ENCODE measurements around the gene CCDC32. TPM values are rescaled to one million over a fixed set of nuclear protein-coding genes. Genes with fewer than 3 reads are reported as not detected.
A peak's percentile ranks its signal among the peaks of the same experiment; 100 is the strongest.

Gene CCDC32
- total and polyA plus RNA-seq, 2 of the 13 experiments (the other 11 are each of a cell fraction or from before 2014, with no cell fraction given) = 10.8 to 23.2 TPM

DNA sequence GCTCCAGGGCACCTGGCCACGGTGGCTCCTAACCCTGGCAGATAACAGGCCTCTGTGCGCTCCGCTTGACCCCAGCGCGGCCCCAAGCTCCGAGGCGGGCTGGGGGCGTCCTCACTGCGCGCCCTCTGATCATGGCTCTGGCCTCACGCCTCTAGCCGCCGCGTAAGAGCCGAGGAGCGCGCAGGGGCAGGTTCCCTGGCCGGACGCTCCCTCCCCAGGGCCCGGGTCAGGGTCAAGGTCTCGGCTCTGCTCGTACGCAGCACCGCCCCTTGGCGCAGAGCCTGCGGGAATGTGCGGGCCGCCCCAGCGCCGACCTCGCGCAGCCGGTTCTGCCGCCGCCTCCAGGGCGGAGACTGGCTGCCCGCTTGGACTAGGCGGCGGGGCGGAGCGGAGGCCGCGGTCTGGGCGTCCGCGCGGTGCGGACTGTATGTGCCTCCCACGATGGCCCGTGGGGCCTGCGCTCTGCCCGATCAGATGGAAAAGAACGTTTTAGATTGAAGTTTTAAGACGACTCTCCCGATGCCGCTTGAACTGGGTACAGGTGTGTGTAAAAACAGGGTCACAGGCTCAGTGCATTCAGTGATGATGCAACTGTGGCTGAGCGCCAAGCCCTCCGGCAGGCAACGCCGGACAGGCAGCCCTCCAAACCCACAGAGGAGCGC is 53.2 kb downstream of the CCDC32 start (continued):
- no peak for TF ChIP-seq GRHL1 (CRISPR knock-in tag; conservative IDR thresholded peaks at IDR 0.05)
- TF ChIP-seq ASH2L (IDR thresholded peaks at IDR 0.05; ENCODE audit: insufficient read length, low read depth, low read length) = no peak
- TF ChIP-seq, protein P1, sequence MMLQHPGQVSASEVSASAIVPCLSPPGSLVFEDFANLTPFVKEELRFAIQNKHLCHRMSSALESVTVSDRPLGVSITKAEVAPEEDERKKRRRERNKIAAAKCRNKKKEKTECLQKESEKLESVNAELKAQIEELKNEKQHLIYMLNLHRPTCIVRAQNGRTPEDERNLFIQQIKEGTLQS (CRISPR knock-in tag; IDR thresholded peaks at IDR 0.05) = peak; percentile 83
- TF ChIP-seq, protein P2, sequence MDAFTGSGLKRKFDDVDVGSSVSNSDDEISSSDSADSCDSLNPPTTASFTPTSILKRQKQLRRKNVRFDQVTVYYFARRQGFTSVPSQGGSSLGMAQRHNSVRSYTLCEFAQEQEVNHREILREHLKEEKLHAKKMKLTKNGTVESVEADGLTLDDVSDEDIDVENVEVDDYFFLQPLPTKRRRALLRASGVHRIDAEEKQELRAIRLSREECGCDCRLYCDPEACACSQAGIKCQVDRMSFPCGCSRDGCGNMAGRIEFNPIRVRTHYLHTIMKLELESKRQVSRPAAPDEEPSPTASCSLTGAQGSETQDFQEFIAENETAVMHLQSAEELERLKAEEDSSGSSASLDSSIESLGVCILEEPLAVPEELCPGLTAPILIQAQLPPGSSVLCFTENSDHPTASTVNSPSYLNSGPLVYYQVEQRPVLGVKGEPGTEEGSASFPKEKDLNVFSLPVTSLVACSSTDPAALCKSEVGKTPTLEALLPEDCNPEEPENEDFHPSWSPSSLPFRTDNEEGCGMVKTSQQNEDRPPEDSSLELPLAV (CRISPR knock-in tag; conservative IDR thresholded peaks at IDR 0.05; ENCODE audit: low read depth) = no peak
- no peak; the same call in 1 of the 2 replicates for TF ChIP-seq ZNF878 (CRISPR knock-in tag; IDR thresholded peaks at IDR 0.05)
- TF ChIP-seq NR2F6 (IDR thresholded peaks at IDR 0.05) = peak; percentile 80
- peak; percentile 99 for TF ChIP-seq NR2F6 (CRISPR knock-in tag; IDR thresholded peaks at IDR 0.05)
- no peak for TF ChIP-seq ZNF660 (CRISPR knock-in tag; IDR thresholded peaks at IDR 0.05; ENCODE audit: borderline replicate concordance, low read depth)
- TF ChIP-seq DPF2 (CRISPR knock-in tag; IDR thresholded peaks at IDR 0.05; ENCODE audit: borderline replicate concordance, low read depth) = peak; percentile 62; the same call in 1 of the 2 replicates
- no peak for TF ChIP-seq PHF20 (CRISPR knock-in tag; IDR thresholded peaks at IDR 0.05)
- TF ChIP-seq ZNF646 (CRISPR knock-in tag; IDR thresholded peaks at IDR 0.05) = no peak
- no peak for TF ChIP-seq ZBTB8A (CRISPR knock-in tag; IDR thresholded peaks at IDR 0.05; ENCODE audit: borderline replicate concordance, low read depth)
- peak; percentile 57; the same call in 1 of the 2 replicates for TF ChIP-seq CBFB (CRISPR knock-in tag; IDR thresholded peaks at IDR 0.05)
- no peak for TF ChIP-seq HBP1 (CRISPR knock-in tag; IDR thresholded peaks at IDR 0.05; ENCODE audit: low read depth)
- TF ChIP-seq ZNF12 (CRISPR knock-in tag; IDR thresholded peaks at IDR 0.05) = no peak
- peak; percentile 70; the same call in 1 of the 2 replicates for TF ChIP-seq MAX (IDR thresholded peaks at IDR 0.05)
- TF ChIP-seq ZNF780A (CRISPR knock-in tag; IDR thresholded peaks at IDR 0.05) = no peak
- no peak for TF ChIP-seq NFRKB (IDR thresholded peaks at IDR 0.05)
- TF ChIP-seq STAG1 (CRISPR knock-in tag; IDR thresholded peaks at IDR 0.05) = no peak
